Measurements from ENCODE around the gene UNC119. TPM values are rescaled to one million over a fixed set of nuclear protein-coding genes. Genes with fewer than 3 reads are reported as not detected.

Gene UNC119
- total RNA-seq, 4 donors from 2014 or later: 17.4 to 25.3 (median 21.1) TPM

GRCh38 chr17:28521311-28522085 is 30.9 kb downstream of the UNC119 start:
- WGBS, 2 donors: 43 to 48% methylated on average over 1 to 6 of the region's 21 CpGs
- Histone ChIP-seq H3K27ac (no peak overlapping the region), H3K9me3 (no peaks in the 10 kb centered on the region), H3K4me3 (no peak overlapping the region), H3K4me1 (peaks cover 17 to 36% (median 21%) of the 10 kb centered on the region in 3 donors), H3K27me3 (no peaks in the 10 kb centered on the region), H3K36me3 (peaks cover 0 to 12% (median 0%) of the 10 kb centered on the region in 3 donors)
- no peak for DNase-seq
- intact Hi-C loops (cut with DNase I): no loop called here
- TF ChIP-seq POLR2A (IDR thresholded peaks at IDR 0.05): no peak
- TF ChIP-seq, protein P1, sequence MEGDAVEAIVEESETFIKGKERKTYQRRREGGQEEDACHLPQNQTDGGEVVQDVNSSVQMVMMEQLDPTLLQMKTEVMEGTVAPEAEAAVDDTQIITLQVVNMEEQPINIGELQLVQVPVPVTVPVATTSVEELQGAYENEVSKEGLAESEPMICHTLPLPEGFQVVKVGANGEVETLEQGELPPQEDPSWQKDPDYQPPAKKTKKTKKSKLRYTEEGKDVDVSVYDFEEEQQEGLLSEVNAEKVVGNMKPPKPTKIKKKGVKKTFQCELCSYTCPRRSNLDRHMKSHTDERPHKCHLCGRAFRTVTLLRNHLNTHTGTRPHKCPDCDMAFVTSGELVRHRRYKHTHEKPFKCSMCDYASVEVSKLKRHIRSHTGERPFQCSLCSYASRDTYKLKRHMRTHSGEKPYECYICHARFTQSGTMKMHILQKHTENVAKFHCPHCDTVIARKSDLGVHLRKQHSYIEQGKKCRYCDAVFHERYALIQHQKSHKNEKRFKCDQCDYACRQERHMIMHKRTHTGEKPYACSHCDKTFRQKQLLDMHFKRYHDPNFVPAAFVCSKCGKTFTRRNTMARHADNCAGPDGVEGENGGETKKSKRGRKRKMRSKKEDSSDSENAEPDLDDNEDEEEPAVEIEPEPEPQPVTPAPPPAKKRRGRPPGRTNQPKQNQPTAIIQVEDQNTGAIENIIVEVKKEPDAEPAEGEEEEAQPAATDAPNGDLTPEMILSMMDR (IDR thresholded peaks at IDR 0.05): no peak

DNA sequence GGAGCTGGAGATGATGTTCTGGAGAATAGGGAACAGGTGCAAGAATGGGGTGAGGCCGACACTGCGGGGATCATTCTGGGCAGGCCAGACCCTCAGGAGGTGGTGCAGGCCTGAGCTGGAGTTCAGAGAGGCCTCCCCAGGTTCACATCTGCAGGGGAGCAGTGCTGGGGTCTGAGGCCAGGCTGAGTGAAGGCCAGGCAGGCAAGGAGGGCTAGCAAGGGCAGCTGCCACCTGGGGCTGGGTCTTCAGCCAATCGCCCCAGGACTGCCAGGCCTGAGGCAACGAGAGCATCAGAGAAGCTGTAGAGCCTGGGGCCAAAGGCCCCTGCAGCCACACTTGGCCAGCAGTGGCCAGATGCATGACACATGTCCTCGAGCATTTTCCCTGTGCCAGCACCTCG is 31.7 kb downstream of the UNC119 start:
- H3K36me3 ChIP-seq: peaks cover 0 to 20% (median 0%) of the 10 kb centered on the region in 3 donors
- intact Hi-C loops (cut with DNase I): no loop called here
- no peak for DNase-seq
- H3K27ac ChIP-seq: no peak overlapping the region
- 52 to 93% methylated on average over 3 to 5 of the region's 6 CpGs for WGBS, 2 donors
- peaks cover 10 to 28% (median 13%) of the 10 kb centered on the region in 3 donors for H3K4me1 ChIP-seq
- no peaks in the 10 kb centered on the region for H3K27me3 ChIP-seq
- H3K4me3 ChIP-seq: no peak overlapping the region
- TF ChIP-seq, protein P1 (IDR thresholded peaks at IDR 0.05): no peak
- no peak for TF ChIP-seq POLR2A (IDR thresholded peaks at IDR 0.05)
- H3K9me3 ChIP-seq: no peaks in the 10 kb centered on the region

GRCh38 chr17:28519236-28519635 is 33.2 kb downstream of the UNC119 start:
- Histone ChIP-seq H3K27me3 (peaks cover 0 to 6% (median 0%) of the 10 kb centered on the region in 4 donors), H3K9me3 (no peaks in the 10 kb centered on the region), H3K36me3 (peaks cover 0 to 21% (median 0%) of the 10 kb centered on the region in 3 donors), H3K27ac (no peak overlapping the region), H3K4me1 (peaks cover 5 to 24% (median 8%) of the 10 kb centered on the region in 3 donors), H3K4me3 (no peak overlapping the region)
- TF ChIP-seq POLR2A (IDR thresholded peaks at IDR 0.05): no peak
- TF ChIP-seq, protein P1 (IDR thresholded peaks at IDR 0.05): no peak
- intact Hi-C loops (cut with DNase I): no loop called here
- WGBS, 2 donors: 52 to 69% methylated on average over 4 of the region's 5 CpGs
- no peak for DNase-seq

DNA sequence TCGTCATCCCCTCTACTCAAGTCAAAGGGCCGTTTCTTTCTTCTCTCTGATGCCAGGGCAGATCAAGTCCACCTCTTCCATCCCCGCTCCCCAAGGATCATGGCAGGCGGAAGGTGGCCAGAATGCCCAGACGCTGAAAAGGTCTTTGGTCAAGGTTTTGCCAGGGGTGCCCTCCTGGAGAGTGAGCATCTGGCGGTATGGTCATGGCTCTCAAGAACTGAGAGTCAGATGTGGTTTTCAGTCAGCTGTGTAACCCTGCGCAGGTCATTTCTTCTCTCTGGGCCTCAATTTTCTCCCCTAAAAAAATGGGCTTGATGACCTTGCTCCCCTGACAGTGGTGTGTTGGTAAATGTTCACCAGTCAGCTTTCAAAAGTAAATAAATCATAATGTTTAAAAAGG is 33.8 kb downstream of the UNC119 start:
- intact Hi-C loops (cut with DNase I): no loop called here
- Histone ChIP-seq H3K9me3 (no peaks in the 10 kb centered on the region), H3K27me3 (peaks cover 0 to 10% (median 0%) of the 10 kb centered on the region in 4 donors), H3K4me3 (no peak overlapping the region), H3K4me1 (peaks cover 5 to 25% (median 9%) of the 10 kb centered on the region in 3 donors), H3K36me3 (peaks cover 0 to 21% (median 0%) of the 10 kb centered on the region in 3 donors), H3K27ac (no peak overlapping the region)
- no peak for DNase-seq
- TF ChIP-seq, protein P1 (IDR thresholded peaks at IDR 0.05): no peak
- 75 to 83% methylated on average over 2 to 7 of the region's 7 CpGs for WGBS, 2 donors

DNA sequence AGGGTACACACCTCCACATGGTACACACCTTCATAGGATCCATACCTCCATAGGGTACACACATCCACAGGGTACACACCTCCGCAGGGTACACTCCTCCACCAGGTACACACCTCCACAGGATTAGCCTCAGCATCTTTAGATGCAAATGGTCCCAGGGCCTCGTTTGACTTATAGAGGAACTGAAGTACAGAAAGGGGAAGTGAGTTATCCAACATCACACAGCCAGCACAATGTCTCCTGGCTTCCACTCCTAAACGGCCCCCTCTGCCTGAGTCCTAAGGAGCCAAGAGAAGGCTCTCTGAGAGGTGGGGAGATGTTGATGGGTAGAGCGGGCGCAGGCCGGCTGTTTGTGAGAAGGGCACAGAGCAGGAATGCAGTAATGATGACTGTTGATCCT is 34.3 kb downstream of the UNC119 start:
- H3K4me1 ChIP-seq: peaks cover 5 to 29% (median 9%) of the 10 kb centered on the region in 3 donors
- no peak overlapping the region for H3K4me3 ChIP-seq
- TF ChIP-seq POLR2A (IDR thresholded peaks at IDR 0.05): no peak
- TF ChIP-seq, protein P1 (IDR thresholded peaks at IDR 0.05): no peak
- no peaks in the 10 kb centered on the region for H3K9me3 ChIP-seq
- H3K36me3 ChIP-seq: peaks cover 0 to 21% (median 0%) of the 10 kb centered on the region in 3 donors
- intact Hi-C loops (cut with DNase I): no loop called here
- 57 to 61% methylated on average over 6 of the region's 6 CpGs for WGBS, 2 donors
- peaks cover 0 to 13% (median 0%) of the 10 kb centered on the region in 4 donors for H3K27me3 ChIP-seq
- no peak for DNase-seq
- no peak overlapping the region for H3K27ac ChIP-seq
